NCI-H526 treated with DMSO at 0.1 percent for 48 hours (cell line): Measurements from ENCODE around the gene ECE2.
"Not testable (repeated sequence)": the region's sequence is repeated elsewhere in the genome, so short reads cannot be mapped to it uniquely, and the experiment has no call there.

Source experiments
- DNase-seq: peaks from one replicate; lab custom pipeline; 2025; lab: John Stamatoyannopoulos, UW

Gene ECE2

GRCh38 chr3:184267249-184267648 is 8.6 kb upstream of the ECE2 start:
- not testable (repeated sequence) for DNase-seq

- no peak for DNase-seq
These were observed 3.6 kb upstream of the ECE2 start for GRCh38 chr3:184272269-184272668.

- no peak for DNase-seq
These were observed 481 bp upstream of the ECE2 start for GRCh38 chr3:184275381-184275701.

- no peak for DNase-seq
These were observed 1.5 kb downstream of the ECE2 start for GRCh38 chr3:184277366-184277765.

- no peak for DNase-seq
These were observed 7.1 kb downstream of the ECE2 start for GRCh38 chr3:184282941-184283340.

- no peak for DNase-seq
These were observed 7.9 kb downstream of the ECE2 start for GRCh38 chr3:184283681-184284080.

- peak; percentile 58 for DNase-seq
These were observed 8.9 kb downstream of the ECE2 start for GRCh38 chr3:184284696-184285095.

GRCh38 chr3:184289426-184289938 is 13.7 kb downstream of the ECE2 start:
- DNase-seq, result peak; percentile 43

- DNase-seq, result no peak
These were observed 14.5 kb downstream of the ECE2 start for GRCh38 chr3:184290331-184290730.

GRCh38 chr3:184291044-184291737 is 15.4 kb downstream of the ECE2 start:
- no peak for DNase-seq

GRCh38 chr3:184291738-184292445 is 16.1 kb downstream of the ECE2 start:
- no peak for DNase-seq

- no peak for DNase-seq
These were observed 19.9 kb downstream of the ECE2 start for GRCh38 chr3:184295771-184296170.

GRCh38 chr3:184296616-184297015 is 20.8 kb downstream of the ECE2 start:
- no peak for DNase-seq

GRCh38 chr3:184298759-184299487 is 23.1 kb downstream of the ECE2 start, which contains the start of gene PSMD2:
Gene PSMD2 (plus strand): TSS chr3:184299241. CDS start chr3:184299267, 26 bp downstream.
- DNase-seq, result peak; percentile 86

GRCh38 chr3:184299488-184300377 is 23.9 kb downstream of the ECE2 start:
- no peak for DNase-seq

- no peak for DNase-seq
These were observed 24.5 kb downstream of the ECE2 start for GRCh38 chr3:184300378-184300720.

GRCh38 chr3:184305577-184305976 is 29.8 kb downstream of the ECE2 start:
- DNase-seq, result no peak

GRCh38 chr3:184306341-184306972 is 30.6 kb downstream of the ECE2 start:
- DNase-seq, result no peak

GRCh38 chr3:184307915-184308314 is 32.1 kb downstream of the ECE2 start:
- DNase-seq, result no peak

- DNase-seq, result no peak
These were observed 32.9 kb downstream of the ECE2 start for GRCh38 chr3:184308744-184309143.

- DNase-seq, result no peak
These were observed 35.8 kb downstream of the ECE2 start for GRCh38 chr3:184311633-184312032.

- peak; percentile 74 for DNase-seq
These were observed 38.5 kb downstream of the ECE2 start, which contains the start of gene EIF4G1 for GRCh38 chr3:184314363-184314699. Gene EIF4G1 (plus strand): TSS chr3:184314606. CDS start chr3:184315797, 1,191 bp downstream.
